ENCODE results near the gene MED13. TPM values are rescaled to one million over a fixed set of nuclear protein-coding genes. Genes with fewer than 3 reads are reported as not detected.

MED13 gene
- total RNA-seq, 1 experiment from 2014 or later, result 96.0 TPM

- peak overlapping the region; percentile 81 for H3K9ac ChIP-seq (ENCODE audit: low read length)
- no peak for ATAC-seq
- H3K4me3 ChIP-seq (replicated peaks in 1 of 2; ENCODE audit: low read depth in 1 of 2, low read length in 2 of 2), result peak overlapping the region; percentile 89 to 95
- H3K79me2 ChIP-seq (ENCODE audit: insufficient read depth, low read length), result peaks cover 62% of the 10 kb centered on the region
- no peak overlapping the region for H2AFZ ChIP-seq (ENCODE audit: low read depth, low read length, poor library complexity, severe bottlenecking)
- ChIA-PET RAD21 (ENCODE audit: low non-redundant PET in 1 of 2, low total read pairs in 2 of 2, uncharacterized antibody in 2 of 2, unreplicated experiment in 2 of 2) (interaction anchor here in 1 of 2 experiments (2.6 kb wide), 1 partner anchor 46 kb away, joined by 12 read pairs; no protein-coding TSS in a partner anchor), POLR2A (interaction anchor here (0.9 kb wide), 1 partner anchor 15 kb away, joined by 3 read pairs; no protein-coding TSS in a partner anchor), CTCF (interaction anchor here (0.8 to 0.9 kb wide), 2 partner anchors 8 to 45 kb away, joined by 3 to 5 read pairs; no protein-coding TSS in a partner anchor)
- no peaks in the 10 kb centered on the region for H3K27me3 ChIP-seq (ENCODE audit: insufficient read depth, low read length)
- no peaks in the 10 kb centered on the region for H3K9me2 ChIP-seq (ENCODE audit: insufficient read depth)
- no peak for DNase-seq (ENCODE audit: low read depth, low spot score)
- no TSS peak for BruUV-seq (replicated peaks)
- H3K36me3 ChIP-seq (ENCODE audit: control insufficient read depth in 1 of 2, insufficient read depth in 2 of 2, low read length in 2 of 2), result peaks cover 20 to 24% of the 10 kb centered on the region in 2 experiments; a peak in 3 of 4 replicates
- H4K20me1 ChIP-seq (ENCODE audit: insufficient read depth), result peaks cover 18% of the 10 kb centered on the region; the same call in 1 of the 2 replicates
- H3K9me3 ChIP-seq (ENCODE audit: control insufficient read depth in 1 of 2, insufficient read depth in 1 of 2, low read depth in 1 of 2, low read length in 2 of 2), result no peaks in the 10 kb centered on the region
- H3K4me2 ChIP-seq (ENCODE audit: low read length), result peak overlapping the region; percentile 73
- H3K4me1 ChIP-seq (ENCODE audit: control insufficient read depth in 1 of 2, insufficient read depth in 2 of 2, low read length in 2 of 2), result peaks cover 7 to 20% of the 10 kb centered on the region in 2 experiments
- TF ChIP-seq SRF (IDR thresholded peaks at IDR 0.05; ENCODE audit: low read depth) (0 out of 2 replicates have a peak, but pooled peaks have one; percentile 18), FOSL1 (IDR thresholded peaks at IDR 0.05; ENCODE audit: low read depth) (peak; percentile 41; the same call in 1 of the 2 replicates), ATF3 (IDR thresholded peaks at IDR 0.05) (no peak), SP1 (IDR thresholded peaks at IDR 0.05; ENCODE audit: low read depth) (no peak), POLR2AphosphoS5 (IDR thresholded peaks at IDR 0.05; ENCODE audit: low read depth, low read length) (no peak)
- intact Hi-C loops (cut with micrococcal nuclease), result no loop called here
- peak overlapping the region; percentile 53 for H3K27ac ChIP-seq (ENCODE audit: low read depth, low read length)
Observed at GRCh38 chr17:62064029-62064790, 868 bp downstream of the MED13 start.

- no peak overlapping the region for H3K4me3 ChIP-seq (replicated peaks in 1 of 2; ENCODE audit: low read depth in 1 of 2, low read length in 2 of 2)
- H3K9me2 ChIP-seq (ENCODE audit: insufficient read depth), result no peaks in the 10 kb centered on the region
- H3K4me1 ChIP-seq (ENCODE audit: control insufficient read depth in 1 of 2, insufficient read depth in 2 of 2, low read length in 2 of 2), result peaks cover 7 to 20% of the 10 kb centered on the region in 2 experiments
- H3K27me3 ChIP-seq (ENCODE audit: insufficient read depth, low read length), result no peaks in the 10 kb centered on the region
- H3K4me2 ChIP-seq (ENCODE audit: low read length), result peak overlapping the region; percentile 73; the same call in 1 of the 2 replicates
- peaks cover 23% of the 10 kb centered on the region; the same call in 1 of the 2 replicates for H4K20me1 ChIP-seq (ENCODE audit: insufficient read depth)
- BruUV-seq (replicated peaks), result no TSS peak
- TF ChIP-seq FOSL1 (IDR thresholded peaks at IDR 0.05; ENCODE audit: low read depth) (no peak), SIN3A (IDR thresholded peaks at IDR 0.05; ENCODE audit: low read depth) (no peak)
- ATAC-seq, result no peak
- CTCF ChIA-PET, result interaction anchor here (1.8 kb wide), 1 partner anchor 47 kb away, joined by 6 read pairs; no protein-coding TSS in a partner anchor
- intact Hi-C loops (cut with micrococcal nuclease), result no loop called here
- no peak overlapping the region for H3K27ac ChIP-seq (ENCODE audit: low read depth, low read length)
- no peak for DNase-seq (ENCODE audit: low read depth, low spot score)
- H3K79me2 ChIP-seq (ENCODE audit: insufficient read depth, low read length), result peaks cover 75% of the 10 kb centered on the region
- H3K9ac ChIP-seq (ENCODE audit: low read length), result no peak overlapping the region
- POLR2A ChIA-PET, result no interaction called here
- RAD21 ChIA-PET (ENCODE audit: low non-redundant PET in 1 of 2, low total read pairs in 2 of 2, uncharacterized antibody in 2 of 2, unreplicated experiment in 2 of 2), result no interaction called here
- peaks cover 20 to 32% of the 10 kb centered on the region in 2 experiments; a peak in 3 of 4 replicates for H3K36me3 ChIP-seq (ENCODE audit: control insufficient read depth in 1 of 2, insufficient read depth in 2 of 2, low read length in 2 of 2)
- no peaks in the 10 kb centered on the region for H3K9me3 ChIP-seq (ENCODE audit: control insufficient read depth in 1 of 2, insufficient read depth in 1 of 2, low read depth in 1 of 2, low read length in 2 of 2)
- no peak overlapping the region for H2AFZ ChIP-seq (ENCODE audit: low read depth, low read length, poor library complexity, severe bottlenecking)
Observed at GRCh38 chr17:62062944-62063343, 2.1 kb downstream of the MED13 start.

Data from HCT116 (cell line).